ENCODE data around the gene SNAP47.

SNAP47 gene

GRCh38 chr1:227723474-227723873, 11.8 kb upstream of the SNAP47 start:
- TF ChIP-seq CTCF (IDR thresholded peaks at IDR 0.05): no peak

- TF ChIP-seq CTCF (IDR thresholded peaks at IDR 0.05): no peak
Observed at GRCh38 chr1:227725046-227725445, 10.2 kb upstream of the SNAP47 start.

GRCh38 chr1:227726318-227726717, 8.9 kb upstream of the SNAP47 start:
- TF ChIP-seq CTCF (IDR thresholded peaks at IDR 0.05): no peak

- TF ChIP-seq CTCF (IDR thresholded peaks at IDR 0.05): no peak
Observed at GRCh38 chr1:227726924-227727599, 8.2 kb upstream of the SNAP47 start.

- TF ChIP-seq CTCF (IDR thresholded peaks at IDR 0.05): no peak
Observed at GRCh38 chr1:227728059-227728891, 7.0 kb upstream of the SNAP47 start.

GRCh38 chr1:227728892-227729143, 6.4 kb upstream of the SNAP47 start:
- TF ChIP-seq CTCF (IDR thresholded peaks at IDR 0.05): no peak

GRCh38 chr1:227729144-227729880, 5.9 kb upstream of the SNAP47 start:
- TF ChIP-seq CTCF (IDR thresholded peaks at IDR 0.05): no peak
